Measurements from ENCODE around the gene KCNJ14.
A peak's percentile ranks its signal among the peaks of the same experiment; 100 is the strongest.

KCNJ14 gene

DNA sequence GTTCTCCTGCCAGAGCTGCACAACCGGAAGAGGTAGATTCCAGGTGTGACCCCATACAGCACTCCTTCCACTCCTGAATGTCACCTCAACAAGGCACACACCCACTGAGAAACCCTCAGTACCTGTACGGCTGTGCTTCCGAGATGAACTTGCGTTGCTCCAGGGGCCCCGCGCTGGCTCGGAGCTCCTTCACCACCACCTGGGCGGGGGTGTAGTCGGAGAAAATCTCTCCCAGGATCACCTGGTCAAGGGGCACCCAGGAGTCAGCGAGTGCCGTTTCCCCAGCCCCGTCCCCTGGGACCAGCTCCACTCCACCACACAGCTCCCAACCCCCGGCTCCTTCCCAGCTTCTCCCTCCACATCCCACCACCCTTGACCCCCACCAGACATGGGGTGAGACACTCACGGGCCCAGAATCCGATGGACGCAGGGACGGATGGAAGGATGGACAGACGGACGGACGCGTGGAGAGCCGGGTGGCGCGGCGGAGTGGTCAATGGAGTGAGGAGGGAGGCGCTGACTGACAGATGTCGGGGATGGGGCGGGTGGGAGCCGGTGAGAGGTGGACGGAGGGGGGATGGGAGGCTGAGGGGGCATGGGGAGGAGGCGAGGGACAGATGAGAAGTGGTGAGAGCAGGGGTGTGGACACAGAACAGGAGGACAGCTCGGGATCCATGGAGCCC, 53.5 kb downstream of the KCNJ14 start:
- no peak for DNase-seq (ENCODE audit: low spot score)

DNA sequence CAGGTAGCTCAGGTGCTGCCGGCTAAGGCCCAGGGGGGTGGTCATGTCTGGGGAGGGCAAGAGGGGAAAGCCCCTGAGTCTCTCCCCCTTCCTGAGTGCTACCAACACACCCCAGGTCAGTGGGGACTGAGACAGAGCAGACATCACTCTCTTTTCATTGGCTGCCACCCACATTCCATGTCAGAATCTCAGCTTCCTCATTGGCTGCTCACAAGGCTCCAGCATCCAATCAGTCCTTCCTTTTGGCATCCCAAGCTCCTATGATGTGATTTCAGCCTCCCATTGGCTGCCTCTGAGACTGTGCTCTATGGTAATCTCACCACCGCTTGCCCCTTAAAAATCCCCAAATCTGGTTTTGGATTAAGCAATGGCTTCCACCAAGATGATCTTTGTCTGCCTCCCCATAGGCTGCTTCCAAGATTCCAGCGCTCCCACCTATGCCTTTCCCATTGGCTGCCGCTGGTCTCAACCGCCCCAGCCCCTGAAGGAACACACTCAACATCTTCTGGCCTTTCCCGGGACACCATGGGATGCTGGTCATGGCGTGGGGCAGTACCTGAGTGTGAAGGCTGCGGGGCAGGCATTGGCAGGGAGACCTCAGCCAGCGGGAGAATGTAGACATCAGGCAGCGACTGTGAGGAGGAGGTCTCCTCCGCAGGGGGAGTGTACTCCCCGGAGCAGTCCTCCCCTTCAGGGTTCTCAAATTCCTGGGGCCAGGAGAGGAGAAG, 54.3 kb downstream of the KCNJ14 start:
- no peak for DNase-seq (ENCODE audit: low spot score)

GRCh38 chr19:48510421-48511268, 55.3 kb downstream of the KCNJ14 start:
- DNase-seq (ENCODE audit: low spot score) = peak; percentile 77

GRCh38 chr19:48511321-48511731, 56.0 kb downstream of the KCNJ14 start:
- DNase-seq (ENCODE audit: low spot score) = no peak

DNA sequence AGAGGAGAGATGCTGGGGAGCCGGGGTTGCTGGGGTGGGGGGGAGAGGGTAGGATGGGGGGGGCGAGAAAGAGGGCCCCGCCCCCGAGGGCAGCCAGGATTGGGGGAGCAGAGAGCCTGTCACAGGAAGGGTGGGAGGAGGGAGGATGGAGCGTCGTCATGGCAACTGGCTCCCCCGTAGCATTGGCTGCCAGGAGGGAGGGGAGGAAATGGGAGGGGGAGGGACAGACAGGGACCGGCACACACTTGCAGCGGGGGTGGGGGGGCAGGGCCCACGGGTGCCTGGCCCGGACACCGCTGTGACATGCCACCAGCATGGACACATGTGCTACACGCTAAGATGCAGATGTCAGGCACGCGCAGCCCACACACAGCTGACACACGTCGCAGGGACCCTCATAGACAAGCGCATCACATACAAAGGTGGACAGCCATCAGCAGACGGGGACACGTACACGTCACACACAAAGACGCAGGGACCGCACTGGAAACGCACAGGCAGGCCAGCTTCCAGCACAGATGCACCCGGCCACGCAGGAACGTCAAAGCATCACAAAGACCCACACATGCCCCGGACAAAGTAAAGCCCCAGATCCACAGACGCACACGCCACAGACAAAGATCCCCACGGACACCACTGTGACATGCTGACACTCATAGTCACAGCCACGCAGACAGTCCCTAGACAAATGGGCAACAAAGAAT, 56.6 kb downstream of the KCNJ14 start, which contains the start of gene LMTK3:
TSS of gene LMTK3 (minus strand) at position 36 of the 704 bp plus-strand sequence. CDS start 259 bp downstream, outside the sequence.
- peak; percentile 92 for DNase-seq (ENCODE audit: low spot score)

- no peak for DNase-seq (ENCODE audit: low spot score)
Observed at GRCh38 chr19:48512504-48513288, 57.3 kb downstream of the KCNJ14 start.

GRCh38 chr19:48513289-48514122, 58.1 kb downstream of the KCNJ14 start:
- peak; percentile 82 for DNase-seq (ENCODE audit: low spot score)

- DNase-seq (ENCODE audit: low spot score) = no peak
Observed at GRCh38 chr19:48514123-48514458, 58.7 kb downstream of the KCNJ14 start.

GRCh38 chr19:48516536-48516935, 61.2 kb downstream of the KCNJ14 start:
- no peak for DNase-seq (ENCODE audit: low spot score)
